GM21825 (cell line): Measurements from ENCODE around the gene DHX29.

ENCODE experiments used
- ATAC-seq: cut with Tn5 transposase; IDR thresholded peaks from one replicate; pipeline ENCODE4 v1.9.1; 2021; ENCODE audit warnings: mild to moderate bottlenecking, moderate library complexity; ENCODE audit not compliant: unreplicated experiment

Gene DHX29

DNA sequence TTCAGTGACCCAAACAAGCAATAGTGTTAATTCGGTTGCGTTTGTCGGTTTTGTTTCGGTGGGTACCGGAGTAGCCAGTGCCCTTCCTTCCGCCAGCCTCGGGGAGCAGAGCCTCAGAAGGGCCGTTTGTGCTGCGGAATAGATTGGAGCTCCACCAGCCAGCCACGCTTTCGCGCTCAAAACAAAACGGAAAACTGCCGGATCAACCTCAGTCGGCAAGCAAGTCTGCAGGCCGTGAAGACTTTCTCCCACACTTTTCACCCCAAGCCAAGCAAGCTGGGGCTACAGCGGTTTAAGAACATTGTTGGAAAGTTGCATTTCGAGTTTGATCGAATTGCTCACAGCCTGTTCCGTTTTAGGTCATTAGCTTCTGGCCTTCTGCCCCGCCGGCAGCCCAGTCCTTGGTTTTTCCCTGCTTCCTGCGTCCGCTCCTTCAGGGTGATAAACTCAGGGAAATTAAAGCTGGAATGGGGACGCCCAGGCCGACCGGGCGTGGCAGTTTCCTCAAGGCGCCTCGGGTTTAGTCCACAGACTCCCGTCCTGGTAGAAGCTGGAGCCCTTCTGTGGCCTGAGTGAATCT lies 73.3 kb downstream of the DHX29 start:
- ATAC-seq = no peak

DNA sequence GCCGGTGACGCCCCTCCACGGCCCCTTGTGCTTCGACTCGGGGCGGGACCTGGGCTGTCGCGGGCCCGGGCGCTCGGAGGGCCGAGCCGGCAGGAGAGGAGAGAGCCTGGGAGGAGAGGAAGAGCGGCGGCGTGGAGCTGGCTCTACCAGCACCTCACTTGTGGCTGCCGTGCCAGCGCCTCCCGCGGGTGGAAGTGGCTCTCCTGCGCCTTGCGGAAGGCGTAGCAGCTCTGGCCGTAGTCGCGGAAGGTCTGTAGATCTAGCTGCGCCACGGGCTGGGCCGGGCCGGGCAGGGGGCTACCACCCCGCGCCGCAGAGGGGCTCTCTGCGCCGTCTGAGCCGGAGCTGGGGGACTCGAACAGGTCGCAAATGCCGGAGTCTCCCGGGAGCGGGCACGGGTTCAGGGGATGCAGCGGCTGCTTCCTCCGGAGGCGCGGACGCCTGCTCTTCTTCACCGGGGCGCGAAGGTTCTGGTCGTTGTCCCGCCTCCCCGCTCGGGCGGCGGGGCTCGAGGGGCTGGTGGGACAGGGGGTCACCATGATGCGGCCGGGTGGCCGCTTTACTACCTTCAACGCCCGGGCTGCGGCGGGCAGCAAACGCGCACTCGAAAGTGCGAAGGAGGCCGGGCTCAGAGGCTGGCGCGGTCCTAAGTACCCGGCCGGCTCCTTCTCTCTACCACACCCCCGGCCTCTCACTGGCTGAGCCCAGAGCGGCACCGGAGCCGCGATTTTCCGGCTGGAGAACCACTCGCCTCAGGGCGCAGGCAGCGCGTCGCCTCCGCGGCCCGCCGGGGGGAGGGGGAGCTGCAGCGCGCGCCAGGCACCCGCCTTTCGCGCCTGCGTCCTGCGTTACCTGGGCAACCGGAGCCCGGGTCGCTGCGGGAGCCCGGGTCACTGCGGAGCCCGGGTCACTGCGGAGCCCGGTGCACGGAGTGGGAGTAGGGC lies 74.2 kb downstream of the DHX29 start, which contains the start of gene CCNO:
Gene CCNO (minus strand): TSS at position 624 of the 944 bp plus-strand sequence. CDS start 85 bp downstream, at position 539.
- no peak for ATAC-seq

DNA sequence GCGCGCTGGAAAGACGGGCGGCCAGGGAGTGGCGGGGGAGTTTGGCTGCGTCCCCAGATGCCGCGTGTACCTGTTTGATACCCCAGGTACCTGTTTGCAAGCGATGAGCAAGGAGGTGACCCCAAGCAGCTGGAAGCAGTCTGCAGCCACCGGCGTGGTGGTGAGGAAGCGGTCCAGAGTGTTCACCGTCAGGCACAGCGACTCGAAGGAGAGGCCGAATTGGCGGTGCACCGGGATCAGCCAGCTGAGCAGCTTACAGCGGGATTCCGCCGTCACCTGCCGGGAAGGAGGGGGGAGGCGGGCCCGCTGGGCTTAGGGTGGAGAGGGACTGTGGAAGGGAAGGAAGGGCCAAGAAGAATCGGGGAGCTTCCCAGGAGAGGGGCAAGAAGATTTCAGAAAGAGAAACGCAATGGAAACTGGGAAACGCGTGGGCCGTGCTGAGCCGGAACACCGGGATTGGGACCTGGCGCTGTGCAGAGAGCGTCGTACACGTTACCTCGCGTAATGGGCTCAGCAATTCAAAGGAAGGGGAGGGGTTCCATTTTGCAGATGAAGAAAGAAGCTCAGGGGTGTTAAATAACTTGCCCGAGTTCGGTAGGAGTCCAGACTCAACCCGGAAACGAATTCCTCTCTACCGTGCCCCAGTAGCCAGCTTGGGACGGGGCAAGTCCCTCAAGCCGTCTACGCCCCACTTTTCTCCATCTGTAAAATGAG lies 75.1 kb downstream of the DHX29 start:
- ATAC-seq = no peak

DNA sequence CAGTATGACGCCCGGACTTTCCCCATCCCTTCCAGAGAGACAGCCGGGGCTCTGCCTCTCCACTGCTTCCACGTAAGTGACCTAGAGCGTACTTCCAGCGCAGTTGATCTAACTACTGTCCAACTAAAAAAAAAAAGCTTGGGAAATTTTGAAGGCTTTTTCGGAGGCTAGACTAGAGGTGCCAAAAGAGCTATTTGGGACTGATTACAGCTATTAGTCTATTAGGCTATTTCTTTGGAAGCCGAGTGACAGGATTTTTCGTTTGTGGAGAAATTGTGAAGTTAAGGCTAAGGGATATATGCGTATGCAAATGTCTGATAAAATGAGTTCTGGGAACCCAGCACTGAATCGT lies 75.6 kb downstream of the DHX29 start:
- ATAC-seq = no peak

DNA sequence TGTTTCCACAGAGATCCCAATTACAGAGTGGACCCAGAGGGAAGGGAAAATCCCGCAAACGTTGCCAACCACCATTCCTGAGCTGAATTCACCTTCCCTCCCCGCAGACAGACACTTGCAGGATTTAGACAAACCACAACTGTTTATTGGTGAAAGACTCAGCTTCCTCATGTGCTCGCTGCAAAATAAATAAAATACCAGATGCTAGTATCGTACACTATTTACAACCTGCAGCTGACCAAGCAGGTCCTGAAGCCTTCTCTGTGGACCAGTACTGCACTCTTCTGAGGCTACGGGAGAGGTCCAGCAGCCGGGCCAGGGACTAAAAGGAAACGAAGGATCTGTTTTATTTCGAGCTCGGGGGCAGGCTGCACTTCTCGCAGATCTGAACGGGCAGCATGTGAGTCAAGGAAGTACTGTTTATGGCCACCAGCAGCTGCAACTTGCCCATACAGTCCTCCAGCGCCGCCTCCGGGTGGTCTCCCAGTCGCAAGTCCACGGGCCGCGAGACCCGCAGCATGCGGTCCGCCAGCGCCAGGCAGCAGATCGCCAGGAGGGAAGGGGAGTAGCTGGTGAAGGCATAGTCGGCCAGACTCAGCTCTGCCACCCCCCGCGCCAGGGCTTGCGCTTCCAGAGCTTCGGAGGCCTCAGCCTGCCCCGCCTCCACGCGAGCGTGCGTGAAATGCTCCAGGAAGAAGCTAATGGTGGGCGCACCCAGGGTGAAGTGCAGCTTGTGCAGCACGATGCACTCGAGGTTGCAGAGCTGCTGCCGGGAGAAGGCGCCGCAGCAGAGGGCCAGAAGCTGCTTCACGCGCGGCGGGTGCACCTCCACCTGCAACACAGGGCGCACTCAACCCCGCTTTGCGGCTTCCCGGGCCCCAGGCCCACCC lies 76.2 kb downstream of the DHX29 start:
- ATAC-seq = no peak

DNA sequence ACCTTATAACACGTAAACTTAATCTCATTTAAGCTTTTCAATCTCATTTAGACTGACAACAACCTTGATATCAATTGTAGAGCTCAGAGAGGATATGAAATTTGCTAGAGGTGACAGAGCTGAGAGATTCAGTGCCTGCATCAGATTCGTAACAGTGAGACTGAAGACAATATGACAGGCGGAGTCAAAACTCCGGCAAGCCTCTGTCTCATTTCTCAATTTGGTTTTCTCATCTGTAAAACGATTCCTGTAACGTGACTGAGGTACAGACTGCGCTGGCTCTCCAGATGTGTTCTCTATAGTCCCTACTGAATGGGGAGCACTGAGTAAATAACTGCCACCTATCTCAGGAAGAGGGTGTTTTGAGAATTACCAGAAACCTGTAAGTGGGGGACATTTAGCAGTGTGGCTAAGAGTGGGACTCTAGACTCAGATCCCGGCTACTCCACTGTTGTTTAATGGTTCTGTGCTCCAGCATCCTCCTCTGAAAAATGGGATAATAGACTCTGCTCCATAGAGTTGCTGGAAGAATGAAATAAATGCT lies 77.3 kb downstream of the DHX29 start:
- ATAC-seq = no peak

DNA sequence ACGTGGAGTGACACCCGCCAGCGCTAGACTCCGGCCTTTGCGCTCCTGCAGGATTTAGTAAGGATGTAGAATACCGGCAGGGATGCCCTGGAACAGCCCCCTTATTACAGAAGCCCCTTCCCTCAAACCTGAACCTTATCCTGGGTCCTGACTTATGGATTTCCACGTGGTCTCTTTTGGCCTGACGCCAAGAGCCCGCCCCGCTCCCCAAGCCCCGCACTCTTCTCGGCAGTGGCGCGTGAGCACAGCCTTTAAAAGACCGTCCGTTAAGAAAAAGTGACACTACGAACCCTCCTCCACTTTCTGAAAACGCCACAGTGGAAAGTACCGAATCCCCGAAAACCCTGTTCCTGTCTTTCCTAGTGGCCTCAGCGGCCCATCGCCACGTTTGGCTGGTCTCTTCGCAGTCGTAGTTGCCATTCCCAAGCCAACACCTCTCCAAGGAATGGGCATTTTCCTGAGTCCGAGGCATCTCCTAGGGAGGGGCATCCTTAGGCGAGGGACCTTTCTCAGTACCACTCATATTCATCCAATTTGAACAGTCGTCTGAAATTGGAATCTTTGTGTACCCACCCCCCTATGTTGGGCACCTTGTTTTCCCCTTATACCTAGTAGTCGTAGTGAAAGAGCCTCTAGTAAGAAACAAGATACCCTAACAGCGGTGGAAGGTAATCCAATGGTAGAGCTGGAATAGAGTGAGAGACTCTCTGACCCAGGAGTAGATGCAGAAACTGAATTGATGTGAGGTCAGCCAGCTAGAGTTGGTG lies 79.6 kb downstream of the DHX29 start:
- no peak for ATAC-seq

DNA sequence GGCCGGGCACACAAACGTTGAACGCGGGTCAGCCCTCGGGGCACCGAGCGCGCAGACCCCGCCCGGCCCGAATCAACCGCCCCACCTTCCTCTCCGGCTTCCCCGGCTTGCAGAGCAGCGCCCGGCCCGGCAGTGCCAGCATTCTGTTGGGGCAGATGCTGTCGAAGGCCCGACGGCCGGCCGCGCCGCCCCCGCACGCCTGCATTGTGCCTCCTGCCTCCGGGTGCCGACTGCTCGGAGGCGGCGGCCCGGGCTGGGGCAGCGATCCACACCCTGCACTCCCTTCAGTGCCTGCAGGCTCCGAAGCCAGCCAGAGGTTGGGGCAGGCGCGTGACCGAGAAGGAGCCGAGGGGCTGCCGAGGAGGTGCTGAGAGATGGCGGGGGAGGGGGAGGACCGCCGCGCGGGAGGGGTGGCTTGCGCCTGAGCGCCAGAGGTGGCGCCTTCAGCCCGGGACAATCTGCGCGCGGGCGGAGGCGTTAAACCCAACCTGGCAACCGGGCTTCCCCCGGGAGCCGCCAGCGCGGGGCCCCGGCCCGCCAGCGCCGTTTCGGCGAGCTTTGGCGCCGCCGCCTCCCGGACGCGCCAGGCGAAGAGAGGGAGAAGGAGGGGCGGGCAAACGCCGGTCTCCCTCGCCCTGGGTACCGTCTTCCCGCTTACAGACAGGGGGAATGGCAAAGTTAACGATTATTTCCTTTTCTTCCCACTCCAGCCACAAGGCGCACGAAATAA lies 80.4 kb downstream of the DHX29 start, which contains the start of gene MCIDAS:
Gene MCIDAS (minus strand): TSS at position 382 of the 730 bp plus-strand sequence. CDS start 177 bp downstream, at position 205.
- peak; percentile 37 for ATAC-seq

DNA sequence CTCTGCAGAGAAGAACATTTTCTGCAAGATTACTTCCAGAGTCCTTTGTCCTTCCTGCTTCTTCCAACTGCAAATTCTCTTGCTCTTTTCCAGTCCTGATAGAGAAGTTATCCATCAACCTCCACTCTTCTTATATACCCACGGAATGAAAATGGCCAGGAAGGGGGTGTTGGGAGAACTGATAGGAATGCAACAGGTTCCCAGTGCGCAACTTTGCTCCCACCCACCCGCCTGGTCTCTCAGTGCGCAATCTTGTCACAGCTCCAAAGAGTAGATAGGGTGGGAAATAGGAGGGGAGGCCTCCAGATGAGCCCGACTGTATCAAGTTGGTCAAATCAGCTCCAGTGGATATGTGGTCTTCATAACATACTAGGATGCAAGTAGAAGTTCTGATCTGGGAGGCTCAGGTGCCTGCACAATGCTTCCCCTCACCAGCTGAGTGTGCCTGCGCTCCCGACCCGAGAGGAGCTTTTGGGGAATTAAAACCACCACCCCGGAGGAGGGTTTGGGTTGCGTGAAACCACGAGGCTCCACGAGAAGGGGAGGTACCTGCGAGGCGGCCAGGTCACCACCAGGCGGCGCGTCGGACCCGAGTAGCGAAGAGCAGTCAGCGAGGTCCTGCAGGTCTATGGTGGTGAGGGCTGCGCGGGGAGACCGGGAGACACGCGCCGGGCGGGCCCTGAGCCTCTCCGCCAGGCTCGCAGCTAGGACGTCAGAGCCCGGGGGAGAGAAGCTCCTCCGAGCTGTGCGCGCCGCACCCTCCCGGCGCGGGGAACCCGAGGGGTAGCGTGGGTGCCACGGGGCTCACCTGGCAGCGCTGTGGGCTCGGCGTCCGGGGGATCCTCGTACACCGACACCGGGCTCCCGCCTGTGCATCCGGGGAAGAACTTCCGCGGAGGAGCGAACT lies 81.2 kb downstream of the DHX29 start:
- peak; percentile 59 for ATAC-seq

DNA sequence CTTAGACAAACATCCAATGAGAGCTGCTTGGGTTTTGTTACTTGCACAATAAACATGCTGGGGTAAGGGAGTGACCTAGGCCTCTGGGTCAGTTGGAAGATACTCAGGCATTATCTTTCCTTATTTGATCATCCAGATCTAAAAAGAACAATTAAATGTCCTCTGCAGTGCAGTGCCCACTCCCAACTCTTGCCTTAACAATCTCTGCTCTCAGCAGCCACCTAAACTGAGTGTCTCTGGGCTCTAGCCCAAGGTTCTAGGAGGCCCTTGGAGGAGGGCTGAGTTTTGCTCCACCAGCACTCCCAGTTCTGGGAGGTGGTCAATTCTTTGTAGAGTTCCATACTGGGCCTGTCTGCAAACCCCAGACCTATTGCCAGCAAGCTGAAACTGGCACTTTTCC lies 82.1 kb downstream of the DHX29 start:
- ATAC-seq = no peak

DNA sequence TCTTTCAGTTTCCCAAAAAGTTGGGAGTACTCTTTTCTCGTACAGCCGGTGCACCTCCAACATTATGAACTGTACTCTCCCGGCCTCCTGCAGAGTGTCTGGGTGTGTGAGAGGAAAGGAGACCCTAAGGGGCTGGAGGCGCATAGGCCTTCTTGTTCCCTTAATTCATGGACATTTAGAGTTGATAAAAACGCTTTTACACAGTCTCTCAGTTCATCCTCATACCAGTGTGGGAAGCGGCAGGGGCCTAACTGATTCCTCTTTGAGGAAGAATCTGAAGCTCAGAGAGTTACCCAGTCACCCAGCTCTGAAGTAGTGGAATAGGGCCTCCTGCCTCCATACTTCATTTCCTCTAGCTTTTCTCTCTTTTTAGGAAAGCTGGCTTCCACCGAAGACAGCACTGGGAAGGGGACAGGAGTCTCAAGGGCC lies 83.7 kb downstream of the DHX29 start:
- no peak for ATAC-seq

DNA sequence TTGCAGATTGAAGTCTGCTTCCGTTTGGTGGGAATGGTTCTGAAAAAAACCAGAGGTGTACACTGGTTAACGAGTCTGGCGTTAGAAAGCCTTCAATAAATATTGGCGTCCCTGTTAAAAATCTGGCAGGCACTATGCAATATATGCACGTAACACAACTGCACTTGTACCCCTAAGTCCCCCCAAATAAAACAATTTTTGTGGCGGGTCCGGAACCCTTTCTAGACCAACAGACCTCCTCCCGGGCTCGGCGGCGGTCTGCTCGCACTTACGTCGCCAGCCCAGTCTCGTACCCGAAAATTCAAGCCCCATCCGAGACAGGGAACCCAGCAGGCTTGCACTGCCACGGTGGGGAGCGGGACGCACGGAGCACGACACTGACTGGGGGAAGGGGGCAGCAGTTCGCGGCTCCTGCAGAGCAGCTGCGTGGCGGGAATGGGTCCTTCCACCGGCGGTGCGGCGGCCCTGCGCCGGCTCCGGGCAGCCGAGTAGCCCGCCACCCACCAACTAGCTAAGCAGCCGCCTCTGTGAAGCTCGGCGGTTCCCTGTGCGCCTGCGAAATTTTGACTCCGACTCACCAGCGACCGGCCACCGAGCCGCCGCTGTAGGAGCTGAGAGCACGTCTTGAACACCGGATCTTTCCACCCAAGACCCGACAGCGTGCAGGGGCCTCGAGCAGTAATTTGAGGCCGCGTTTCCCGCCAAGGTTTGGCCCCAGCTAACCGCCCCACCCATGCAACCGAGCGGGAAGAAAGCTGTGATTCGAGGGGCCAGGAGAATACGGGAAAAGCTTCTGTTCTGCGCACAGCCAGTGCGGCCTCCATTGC lies 84.3 kb downstream of the DHX29 start:
- ATAC-seq = no peak

DNA sequence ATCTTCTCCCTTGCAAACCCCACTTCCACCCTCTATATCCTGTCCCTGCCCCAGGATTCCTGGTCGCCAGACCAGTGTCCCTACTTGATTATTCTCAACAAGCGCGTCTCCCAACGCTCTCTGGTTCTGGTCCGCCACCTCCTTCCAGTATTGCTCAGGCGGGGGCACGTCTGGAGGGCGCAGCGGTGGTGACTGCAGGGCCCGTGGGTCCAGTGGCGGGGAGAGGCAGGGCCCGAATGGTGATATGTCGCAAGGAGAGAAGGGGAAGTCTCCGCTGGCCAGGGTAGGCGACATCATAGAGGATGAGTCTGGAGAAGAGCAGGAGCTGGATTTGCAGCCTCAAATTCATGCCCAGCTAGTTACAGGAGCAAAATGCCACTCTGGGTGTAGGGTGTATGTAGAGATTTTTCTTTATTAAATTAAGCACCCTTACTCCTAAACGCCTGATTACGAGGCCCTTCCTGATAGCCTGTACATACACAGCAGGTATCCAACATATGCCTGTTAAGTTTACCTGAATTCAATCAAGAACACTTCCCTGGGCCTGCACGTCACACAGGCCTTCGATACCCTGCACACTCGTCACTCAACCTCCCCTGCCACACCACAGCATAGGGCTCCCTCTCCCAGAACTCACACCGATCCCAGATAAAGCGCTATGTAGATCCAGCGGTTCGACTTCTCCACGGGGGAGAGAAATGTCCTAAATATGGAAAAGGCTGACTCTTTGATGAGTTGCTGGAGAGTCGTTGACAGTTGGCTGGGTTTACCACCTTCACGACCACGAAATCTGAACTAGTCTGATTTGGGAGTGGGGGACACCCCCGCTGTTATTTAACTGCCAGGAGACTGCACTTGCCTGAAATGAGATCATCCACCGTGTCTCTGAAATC lies 85.2 kb downstream of the DHX29 start:
- no peak for ATAC-seq

DNA sequence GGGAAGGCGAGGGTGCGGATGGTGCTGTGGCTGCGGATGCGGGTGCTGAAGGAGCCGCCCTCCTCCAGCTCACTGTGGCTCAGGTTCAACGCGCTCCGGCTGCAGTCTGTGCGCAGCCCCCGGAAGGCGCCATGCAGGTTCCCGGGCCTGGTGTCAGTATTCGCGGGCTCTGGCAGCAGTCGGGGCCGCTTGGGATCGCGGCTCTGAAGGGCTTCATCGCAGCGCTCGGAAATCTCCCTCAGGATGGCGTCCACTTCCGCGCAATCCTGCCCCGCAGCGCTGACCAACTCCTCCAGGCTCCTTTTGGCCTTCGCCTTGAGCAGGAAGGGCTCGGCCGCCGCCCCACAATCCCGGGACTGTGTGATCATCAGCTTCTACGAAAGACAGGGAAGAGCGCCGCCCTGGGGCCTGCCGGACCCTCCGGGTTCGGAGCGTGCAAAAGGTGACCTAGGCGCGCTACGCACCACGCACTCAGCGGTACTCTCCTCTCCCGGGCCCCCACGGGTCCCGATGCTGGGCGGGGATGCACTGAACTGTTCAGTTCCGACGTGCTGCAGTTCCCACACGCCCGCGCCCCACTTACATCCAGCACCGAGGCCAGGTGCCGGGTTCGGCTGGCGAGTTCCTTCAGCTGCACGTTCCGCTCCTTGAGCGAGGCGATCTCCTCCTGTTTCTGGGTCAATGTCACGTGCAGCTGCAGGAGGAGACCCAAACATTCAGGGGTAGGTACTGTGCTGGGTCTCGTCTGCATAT lies 86.9 kb downstream of the DHX29 start:
- ATAC-seq = no peak

DNA sequence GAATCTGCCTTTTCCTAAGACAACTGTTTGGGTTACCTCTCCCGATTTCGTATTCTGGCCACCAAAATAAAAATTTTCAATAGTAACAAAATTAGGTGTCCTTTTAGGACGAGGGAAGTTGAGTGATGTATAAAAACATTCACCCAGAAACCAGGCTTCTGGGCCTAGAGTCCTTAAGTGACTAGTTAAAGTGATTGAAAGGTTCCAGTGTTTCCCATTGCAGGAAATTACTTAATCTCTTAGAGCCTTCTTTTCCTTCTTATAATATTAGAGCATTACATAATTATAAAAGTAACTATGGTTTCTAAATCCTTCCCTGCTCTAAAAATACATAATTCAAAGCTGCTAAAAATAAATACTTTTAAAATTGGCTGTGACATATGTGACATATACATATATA lies 87.7 kb downstream of the DHX29 start:
- no peak for ATAC-seq
